Tibial nerve (tissue), 3 donors: ENCODE measurements around the gene CYP3A5.
"Not testable (repeated sequence)": the region's sequence is repeated elsewhere in the genome, so short reads cannot be mapped to it uniquely, and the experiment has no call there.

ENCODE experiments used
- EP300 ChIP-seq, 2 donors: sonication (generic); formaldehyde crosslinking; IDR thresholded peaks; one replicate each; pipeline ENCODE4 v1.6.1; 2017; ENCODE audit warnings: antibody characterized with exemption in 2 of 2, mild to moderate bottlenecking in 1 of 2
- POLR2A ChIP-seq, 2 donors: fragments of 450-650 bp; IDR thresholded peaks; one replicate each; pipeline ENCODE4 v1.6.1; 2017; ENCODE audit warnings: antibody characterized with exemption in 2 of 2, mild to moderate bottlenecking in 2 of 2, moderate library complexity in 2 of 2

DNA sequence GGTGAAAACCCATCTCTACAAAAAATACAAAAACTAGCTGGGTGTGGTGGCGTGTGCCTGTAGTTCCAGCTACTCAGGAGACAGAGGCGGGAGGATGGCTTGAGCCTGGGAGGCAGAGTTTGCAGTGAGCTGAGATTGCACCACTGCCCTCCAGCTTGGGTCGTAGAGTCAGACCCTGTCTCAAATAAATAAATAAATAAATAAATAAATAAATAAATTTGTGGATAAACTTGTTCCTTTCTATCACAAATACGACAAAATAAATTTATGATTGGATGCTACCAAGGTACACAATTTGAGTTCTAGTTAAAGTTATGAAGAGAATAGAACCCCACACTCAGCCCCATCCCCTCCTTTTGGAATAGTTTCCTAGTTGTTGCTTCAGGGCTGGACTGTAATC is 26.5 kb downstream of the CYP3A5 start:
- not testable (repeated sequence) for TF ChIP-seq POLR2A, EP300 (IDR thresholded peaks at IDR 0.05)
